HG02970 (cell line): ENCODE results near the gene CUL1.

Source experiments
- ATAC-seq: cut with Tn5 transposase; IDR thresholded peaks from one replicate; pipeline ENCODE4 v1.9.1; 2021; ENCODE audit warnings: mild to moderate bottlenecking, moderate library complexity, moderate number of reproducible peaks; ENCODE audit not compliant: unreplicated experiment, low FRiP score

The CUL1 gene

DNA sequence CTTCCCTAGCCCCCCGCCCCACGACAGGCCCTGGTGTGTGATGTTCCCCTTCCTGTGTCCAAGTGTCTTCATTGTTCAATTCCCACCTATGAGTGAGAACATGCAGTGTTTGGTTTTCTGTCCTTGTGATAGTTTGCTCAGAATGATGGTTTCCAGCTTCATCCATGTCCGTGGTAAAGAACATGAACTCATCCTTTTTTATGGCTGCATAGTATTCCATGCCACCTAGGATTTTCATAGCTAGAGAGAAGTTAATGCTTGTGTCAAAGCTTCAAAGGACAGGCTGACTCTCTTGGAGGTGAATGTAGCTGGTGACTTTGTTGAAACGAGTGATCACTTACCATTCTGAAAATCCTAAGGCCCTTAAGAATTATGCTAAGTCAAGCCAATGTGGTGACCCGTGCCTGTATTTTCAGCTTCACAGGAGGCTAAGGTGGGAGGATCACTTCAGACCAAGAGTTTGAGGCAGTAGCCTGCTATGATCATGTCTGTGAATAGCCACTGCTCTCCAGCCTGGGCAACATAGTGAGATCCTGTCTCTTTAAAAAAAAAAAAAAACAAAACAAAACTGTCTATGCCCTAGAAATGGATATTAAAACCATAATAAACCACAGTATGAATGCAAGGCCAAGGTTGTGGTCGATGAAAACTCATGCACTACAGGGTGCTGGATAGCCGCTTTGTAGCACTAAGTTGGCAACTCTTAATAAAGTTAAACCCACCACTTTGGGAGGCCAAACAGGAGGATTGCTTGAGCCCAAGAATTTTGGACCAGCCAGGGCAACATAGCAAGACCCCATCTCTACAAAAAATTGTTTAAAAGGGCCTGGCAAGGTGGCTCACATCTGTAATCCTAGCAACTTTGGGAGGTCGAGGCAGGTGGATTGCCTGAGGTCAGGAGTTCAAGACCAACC, 52.0 kb downstream of the CUL1 start:
- no peak for ATAC-seq

DNA sequence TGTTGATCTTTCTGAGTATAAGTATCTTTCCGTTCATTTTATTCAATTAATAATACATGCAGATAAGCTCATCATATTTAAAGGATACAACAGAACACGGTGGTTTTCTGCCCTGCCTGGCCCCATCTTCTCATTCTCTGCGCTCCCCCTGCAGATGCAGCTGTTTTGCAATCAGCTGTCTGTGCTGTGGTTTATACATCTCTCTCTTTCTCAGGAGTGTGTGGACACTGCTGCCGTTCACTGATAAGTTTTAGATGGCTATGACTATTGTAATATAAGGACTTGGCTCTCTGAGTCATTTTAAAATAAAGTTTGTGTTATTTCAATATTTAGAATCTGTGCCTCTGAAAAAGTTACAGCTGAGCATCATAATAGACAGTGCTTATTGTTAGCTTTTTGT, 54.5 kb downstream of the CUL1 start:
- no peak for ATAC-seq

DNA sequence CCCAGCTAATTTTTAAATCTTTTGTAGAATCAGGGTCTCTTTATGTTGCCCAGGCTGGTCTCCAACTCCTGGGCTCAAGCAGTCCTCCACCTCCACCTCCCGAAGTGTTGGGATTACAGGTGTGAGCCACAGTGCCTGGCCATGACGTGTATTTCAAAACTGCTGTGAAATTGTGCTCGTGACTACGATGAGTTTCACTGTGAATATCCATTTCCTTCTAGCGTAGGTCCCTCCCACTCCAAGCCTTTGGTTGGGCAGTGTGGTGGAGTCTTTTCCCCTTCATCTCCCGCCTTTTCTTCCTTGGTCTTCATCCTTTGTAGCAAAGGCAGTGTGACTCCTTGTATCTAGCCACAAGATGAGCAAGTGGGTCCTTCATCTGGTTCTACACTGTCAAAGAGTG, 56.2 kb downstream of the CUL1 start:
- ATAC-seq, result no peak

DNA sequence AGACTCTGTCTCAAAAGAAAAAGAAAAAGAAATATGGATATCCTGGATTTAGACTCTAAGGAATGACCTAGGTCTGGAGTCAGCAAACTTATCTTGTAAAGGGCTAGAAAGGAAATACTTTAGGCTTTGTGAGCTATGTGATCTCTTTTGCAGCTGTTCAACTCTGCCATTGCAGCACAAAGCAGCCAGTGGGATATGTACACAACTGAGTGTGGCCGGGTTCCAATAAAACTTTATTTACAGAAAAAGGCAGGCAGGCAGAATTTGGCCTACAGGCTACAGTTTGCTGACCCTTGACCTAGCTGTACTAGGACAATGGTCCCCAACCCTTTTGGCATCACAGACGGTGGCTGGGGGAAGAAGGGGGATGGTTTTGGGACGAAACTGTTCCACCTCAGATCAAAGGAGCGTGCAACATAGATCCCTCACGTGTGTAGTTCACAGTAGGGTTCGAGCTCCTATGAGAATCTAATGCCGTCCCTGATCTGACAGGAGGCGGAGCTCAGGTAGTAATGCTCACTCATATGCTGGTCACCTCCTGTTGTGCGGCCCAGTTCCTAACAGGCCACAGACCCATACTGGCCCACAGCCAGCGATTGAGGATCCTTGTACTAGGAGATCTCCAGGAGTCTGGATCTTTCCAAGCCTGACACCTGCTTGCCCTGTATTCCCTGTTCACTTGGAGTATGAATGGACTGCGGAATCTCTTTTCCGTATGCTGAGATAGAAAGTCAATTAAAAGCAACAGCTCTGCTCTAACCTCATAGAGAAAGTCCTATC, 63.0 kb downstream of the CUL1 start:
- no peak for ATAC-seq

DNA sequence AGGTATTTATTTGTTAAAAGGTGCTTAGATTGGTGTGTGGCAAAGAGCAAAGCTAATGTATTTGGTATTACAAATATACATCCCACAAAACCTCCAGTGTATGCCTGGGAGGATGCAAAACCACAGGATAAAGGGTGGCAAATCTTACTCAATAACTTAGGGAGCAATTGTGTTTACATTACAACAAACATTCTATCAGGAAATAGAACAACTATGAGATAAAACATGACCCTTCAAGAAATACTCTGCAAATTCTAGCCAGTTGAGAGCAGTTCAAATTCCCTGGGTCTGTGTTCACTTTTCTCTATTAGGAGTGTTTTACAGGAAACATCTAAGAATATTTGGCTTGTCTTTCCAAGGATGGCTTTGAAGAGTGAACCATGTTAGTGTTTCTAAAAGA, 64.9 kb downstream of the CUL1 start:
- ATAC-seq, result no peak

DNA sequence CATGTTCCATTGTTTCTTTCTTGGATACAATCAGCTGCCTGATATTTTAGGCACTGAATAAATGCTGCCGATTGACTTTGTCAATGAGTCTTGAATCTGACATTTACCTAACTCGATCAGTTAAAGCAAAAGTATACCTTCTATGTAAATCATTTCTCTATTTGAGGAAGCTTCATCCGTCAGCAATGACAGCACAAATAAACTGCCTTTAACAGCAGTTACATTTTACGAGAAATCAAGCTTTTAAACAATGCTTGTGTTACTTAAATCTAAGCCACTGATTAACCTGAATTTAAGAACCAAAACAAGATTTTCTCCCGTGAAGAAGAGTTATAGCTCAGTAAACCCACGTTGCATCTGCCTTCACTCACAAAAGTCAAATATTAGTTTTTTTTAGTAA, 71.3 kb downstream of the CUL1 start:
- ATAC-seq, result no peak

DNA sequence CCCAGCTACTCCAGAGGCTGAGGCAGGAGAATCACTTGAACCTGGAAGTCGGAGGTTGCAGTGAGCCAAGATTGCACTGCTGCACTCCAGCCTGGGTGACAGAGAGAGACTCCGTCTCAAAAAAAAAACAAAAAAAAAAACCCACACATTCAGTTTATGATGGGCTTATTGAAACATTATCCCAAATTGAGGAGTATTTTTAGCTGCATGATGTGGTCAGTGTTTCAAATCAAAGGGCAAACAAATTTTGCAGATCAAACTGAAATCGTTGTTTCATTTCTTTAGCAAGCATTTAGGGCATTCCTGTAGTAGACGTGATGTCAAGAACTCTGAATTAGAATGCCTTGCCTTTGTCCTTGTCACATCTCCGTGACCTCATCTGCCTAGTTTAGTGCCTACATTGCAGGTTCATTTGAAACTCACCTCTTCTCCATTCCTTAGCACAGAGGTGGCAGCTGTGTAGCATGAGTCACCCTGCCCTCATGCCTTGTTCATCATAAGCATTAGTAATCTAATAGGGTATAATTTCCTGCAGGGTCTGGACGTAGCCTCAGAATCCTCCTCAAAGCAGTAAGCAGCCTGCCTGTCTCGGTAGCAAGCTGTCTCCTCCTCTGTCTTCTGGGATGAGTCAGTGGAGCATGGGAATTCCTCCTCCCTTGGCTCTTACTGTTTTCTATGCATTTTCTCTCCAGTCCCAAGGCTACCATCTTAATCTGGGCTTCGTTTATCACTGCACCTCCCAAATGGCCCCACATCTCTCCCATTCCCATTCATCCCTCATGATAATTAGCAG, 73.8 kb downstream of the CUL1 start:
- no peak for ATAC-seq

DNA sequence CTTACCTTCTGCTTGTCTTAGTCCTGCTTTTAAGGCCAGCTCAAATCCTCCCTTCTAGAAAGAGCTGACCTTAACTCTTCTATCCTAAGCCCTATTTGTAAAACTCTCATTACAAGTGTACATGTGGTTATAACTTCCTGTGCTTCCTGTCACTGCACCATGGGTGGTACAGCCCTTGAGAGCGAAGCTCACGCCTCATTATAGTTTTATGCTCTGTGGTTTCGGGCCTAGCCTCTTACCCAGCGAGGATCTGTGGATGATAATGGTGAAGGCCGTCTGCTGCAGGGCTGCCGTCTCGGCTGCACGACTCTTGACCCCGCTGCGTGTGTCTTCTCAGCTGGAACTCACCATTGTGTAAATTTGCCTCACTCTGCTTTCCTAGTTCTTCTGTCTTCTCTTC, 74.6 kb downstream of the CUL1 start:
- ATAC-seq, result no peak

DNA sequence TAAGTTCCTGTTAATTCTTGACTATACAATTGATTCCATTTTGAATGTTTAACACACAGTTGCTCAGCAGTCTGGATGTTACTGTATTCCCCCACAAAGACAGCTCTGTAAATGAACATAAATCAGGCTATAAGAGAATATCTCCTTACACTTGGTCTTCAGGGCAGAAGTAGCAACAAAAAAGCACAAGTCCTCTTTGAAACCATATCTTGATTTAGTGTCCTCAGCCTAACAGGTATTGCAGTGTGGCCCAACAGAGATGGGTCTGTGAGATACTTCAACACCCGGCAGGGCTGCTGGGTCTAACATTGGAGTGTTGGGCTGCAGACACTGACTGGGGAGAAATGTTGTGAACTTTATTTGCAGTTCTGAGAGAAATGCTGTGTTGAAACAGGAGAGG, 75.8 kb downstream of the CUL1 start:
- ATAC-seq, result no peak

DNA sequence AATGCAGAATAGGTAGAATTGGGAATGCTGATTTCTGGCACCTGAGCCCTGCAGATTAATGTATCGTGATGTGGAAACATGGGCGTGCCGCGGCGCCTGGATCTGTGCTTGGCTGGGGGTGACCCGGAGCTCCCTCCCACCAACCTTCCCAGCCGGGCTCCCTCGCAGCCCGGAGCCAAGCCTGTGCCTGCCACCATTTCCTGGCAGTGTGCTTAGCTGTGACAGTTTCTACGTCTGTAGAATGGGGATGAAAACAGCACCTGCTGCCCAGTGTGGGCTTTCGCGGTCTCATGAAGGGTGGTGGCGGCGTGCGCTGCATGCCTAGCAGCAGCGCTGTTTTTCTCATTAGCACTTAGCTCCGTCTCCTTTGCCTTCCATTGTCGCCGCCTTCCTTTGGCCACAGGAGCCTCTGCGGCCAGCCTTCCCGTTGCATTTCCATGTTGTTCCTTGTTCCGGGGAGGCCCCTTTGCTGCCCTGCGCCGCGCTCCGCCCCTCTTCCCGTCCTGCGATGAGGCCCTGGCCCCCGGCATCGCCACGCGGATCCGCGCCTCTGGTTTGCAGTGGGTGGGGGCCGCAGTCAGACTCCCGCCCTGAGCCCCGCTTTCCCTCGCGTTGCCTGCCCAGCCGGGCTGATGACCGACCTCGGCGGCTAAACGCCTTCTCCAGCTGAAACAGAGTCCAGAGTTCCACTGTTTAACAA, 84.2 kb downstream of the CUL1 start:
- no peak for ATAC-seq

DNA sequence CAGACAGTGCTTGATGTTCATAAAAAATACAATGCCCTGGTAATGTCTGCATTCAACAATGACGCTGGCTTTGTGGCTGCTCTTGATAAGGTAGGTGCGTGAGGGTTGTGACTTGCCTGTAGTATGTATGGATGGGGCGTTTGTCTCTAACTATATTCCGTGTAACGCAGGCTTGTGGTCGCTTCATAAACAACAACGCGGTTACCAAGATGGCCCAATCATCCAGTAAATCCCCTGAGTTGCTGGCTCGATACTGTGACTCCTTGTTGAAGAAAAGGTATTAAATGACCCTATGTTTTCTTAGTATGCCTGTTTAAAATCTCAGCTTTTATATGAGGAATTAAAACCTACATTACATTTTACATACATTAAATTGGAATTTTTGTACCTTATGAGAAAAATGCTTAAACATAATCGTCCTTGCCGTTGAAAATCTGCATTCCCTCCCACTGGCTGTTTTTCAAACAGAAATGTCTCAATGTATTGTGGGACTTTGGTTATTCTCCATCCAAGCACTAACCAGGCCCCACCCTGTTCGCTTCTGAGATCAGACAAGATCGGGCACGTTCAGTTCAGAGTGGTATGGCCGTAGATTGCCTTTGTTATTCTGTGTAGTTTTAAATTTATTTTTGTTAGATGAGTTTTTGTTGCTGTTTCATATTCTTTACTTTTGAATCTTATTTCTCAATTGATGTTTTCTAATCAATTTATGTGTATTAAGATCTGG, 85.3 kb downstream of the CUL1 start:
- no peak for ATAC-seq

DNA sequence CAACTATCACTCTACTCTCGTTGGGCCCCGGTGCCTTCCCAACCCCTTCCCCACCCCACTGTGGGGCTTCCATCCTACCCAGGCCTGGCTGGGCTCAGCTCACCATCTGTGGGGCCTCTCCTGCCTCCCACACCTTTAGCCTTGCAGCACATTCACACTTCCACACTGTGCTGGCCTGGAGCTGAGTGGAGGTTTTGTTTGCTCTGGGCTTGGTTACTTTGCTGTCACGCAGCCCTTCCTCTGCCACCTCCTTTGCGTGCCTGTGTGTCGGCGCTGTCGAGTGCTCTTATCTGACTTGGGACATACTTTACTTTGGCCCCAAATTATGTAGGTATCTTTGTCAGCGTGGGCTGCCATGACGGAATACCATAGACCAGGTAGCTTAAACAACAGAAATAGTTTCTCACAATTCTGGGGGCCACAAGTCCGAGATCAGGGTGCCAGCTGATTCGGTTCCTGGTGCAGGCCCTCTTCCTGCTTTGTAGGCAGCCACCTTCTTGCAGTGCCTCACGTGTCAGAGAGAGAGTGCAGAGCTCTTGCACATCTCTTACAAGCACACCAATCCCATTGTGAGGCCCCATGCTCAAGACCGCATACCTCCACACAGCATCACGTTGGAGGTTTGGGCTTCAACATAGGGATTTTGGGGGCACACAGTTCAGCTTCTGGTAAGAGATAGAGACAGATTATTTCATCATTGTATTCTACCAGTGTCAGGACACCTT, 89.0 kb downstream of the CUL1 start:
- no peak for ATAC-seq

DNA sequence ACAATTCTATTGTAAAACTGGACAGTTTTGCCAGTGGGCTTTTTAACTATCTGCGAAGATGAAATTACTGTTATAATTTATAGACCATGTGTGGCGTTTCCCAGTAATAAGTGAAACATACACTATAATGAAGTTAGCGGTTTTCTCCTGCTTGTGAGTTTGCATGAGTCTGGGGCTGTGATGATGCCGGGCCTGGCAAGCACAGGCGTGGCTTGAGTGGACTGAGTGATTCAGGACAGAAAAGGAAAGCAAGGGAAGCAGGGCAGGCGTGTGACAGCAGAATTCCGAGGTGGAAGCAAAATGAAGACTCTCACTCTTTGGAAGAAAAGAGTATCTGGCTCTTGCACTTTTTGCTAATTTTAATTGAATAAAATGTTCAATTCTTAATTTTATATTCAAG, 90.5 kb downstream of the CUL1 start:
- ATAC-seq, result no peak

DNA sequence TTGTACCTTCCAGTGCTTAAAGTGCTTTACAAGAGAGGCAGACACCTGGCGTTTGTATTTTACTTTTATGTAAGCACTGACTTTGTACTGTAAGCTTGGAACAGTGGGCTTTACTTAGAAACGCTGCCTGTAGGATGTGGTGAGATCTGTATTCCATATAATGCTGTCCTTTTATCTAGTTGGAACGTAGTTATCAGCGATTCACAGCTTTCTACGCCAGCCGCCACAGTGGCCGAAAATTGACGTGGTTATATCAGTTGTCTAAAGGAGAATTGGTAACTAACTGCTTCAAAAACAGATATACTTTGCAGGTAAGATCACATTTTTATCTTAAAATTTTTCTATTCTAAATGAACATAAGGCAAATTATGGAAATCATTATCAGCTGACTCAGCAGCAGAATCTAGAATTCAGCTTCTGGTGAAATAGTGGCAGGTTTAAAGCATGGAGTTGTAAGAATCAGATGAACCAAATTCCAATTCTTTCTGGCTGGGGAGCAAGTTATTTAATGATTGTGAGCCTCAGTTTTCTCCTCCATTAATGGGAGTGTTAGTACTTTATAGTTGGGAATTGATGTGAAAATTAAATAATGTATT, 91.5 kb downstream of the CUL1 start:
- no peak for ATAC-seq

DNA sequence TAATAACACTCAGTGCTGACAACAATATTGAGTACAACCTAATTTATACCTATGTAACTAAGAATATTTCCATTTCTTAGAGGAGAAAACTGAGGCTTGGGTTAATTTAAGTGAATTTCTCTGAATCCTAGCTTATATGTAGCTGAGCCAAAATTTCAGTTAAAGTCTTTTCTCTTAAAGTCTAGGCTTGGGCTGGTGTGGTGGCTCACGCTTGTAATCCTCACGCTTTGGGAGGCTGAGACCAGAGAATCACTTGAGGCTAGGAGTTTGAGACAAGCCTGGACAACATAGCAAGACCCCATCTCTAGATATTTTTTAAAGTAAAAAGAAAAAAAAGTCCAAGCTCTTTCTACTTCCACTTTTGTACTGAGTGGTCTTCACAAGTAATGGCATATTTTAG, 92.1 kb downstream of the CUL1 start:
- no peak for ATAC-seq

DNA sequence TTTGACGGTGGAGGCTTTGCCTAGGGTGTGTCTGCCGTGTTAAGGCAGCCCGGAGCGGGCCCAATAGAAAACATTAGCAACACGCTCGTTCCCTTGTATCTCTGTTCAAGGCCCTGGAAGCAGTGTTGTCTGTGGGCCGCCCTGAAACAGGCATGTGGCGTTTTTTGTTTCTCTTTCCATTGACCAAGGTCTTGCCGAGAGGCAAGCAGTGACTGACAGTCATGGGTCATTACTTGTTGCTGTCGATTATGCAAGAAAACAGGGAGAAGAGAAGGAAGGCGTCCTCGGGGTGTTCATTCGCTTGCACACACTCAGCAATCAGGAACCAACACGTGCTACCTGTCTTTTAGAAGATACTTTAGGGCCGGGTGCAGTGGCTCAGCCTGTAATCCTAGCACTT, 92.8 kb downstream of the CUL1 start:
- no peak for ATAC-seq

DNA sequence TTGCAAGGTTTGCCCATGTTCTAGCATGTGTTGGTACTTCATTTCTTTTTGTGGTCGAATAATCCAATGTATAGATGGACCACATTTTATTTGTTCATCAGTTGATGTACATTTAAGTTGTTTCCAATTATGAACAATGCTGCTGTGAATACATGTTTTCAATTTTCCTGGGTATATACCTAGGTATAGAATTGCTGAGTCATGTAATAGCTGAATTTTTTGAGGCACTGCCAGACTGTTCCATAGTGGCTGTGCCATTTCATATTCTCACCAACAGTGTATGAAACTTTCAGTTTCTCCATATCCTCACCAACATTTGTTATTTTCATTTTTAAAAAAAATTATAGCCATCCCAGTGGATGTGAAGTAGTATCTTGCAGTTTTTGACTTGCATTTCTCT, 94.9 kb downstream of the CUL1 start:
- no peak for ATAC-seq

DNA sequence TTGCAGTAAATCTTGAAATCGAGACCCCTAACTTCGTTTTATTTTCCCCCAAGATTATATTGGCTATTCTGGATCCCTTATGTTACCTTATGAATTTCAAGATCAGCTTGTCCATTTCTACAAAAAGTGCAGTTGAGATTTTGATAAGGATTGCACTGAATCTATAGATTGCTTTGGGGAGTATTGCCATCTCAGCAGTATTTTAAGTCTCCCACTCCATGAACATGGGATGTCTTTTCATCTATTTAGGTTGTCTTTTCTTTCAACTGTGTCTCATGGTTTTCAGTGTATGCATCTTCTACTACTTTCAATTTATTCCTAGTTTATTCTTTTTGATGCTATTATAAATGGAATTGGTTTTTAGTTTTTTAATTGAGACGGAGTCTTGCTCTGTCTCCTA, 95.8 kb downstream of the CUL1 start:
- ATAC-seq, result no peak

DNA sequence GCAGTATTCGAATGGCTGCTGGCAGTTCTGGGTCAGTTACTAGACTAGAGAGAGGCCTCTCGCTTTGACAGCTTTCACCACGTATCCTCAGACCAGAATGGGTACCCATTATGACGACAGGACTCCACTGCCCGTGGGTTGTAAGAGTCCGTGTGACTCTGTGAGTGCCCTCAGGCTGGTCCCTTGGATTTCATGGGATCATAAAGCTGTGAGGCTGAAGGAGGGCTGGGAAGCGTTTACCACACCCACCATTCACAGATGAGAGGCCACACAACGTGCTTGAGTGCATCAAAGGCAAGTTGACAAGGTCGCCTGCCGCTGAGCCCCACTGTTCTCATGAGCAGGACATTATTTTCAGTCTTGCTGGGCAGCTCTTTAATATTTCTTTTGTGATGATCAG, 98.1 kb downstream of the CUL1 start:
- ATAC-seq, result no peak
